Neutrophil (primary cell): ENCODE results near the gene EDIL3.

Experiments used
- H3K27ac ChIP-seq: fragments of 200-600 bp; sonication (generic); 2 replicates; pipeline ENCODE4 v1.5.1; 2016; ENCODE audit warnings: mild to moderate bottlenecking, moderate library complexity
- H3K27me3 ChIP-seq: fragments of 200-600 bp; sonication (generic); 2 replicates; pipeline ENCODE4 v1.6.0; 2016; ENCODE audit warnings: mild to moderate bottlenecking
- H3K36me3 ChIP-seq: fragments of 200-600 bp; sonication (generic); 2 replicates; pipeline ENCODE4 v1.5.1; 2017
- H3K4me1 ChIP-seq, 2 experiments: fragments of 200-600 bp in 1 of 2; sonication (generic) in 1 of 2; 1 replicate in 1 of 2; 2 replicates in 1 of 2; pipeline versions ENCODE4 v1.5.1 to v1.6.1; 2013 to 2016; ENCODE audit warnings: low read depth in 1 of 2, low read length in 1 of 2, mild to moderate bottlenecking in 1 of 2, moderate library complexity in 1 of 2; ENCODE audit not compliant: control insufficient read depth in 1 of 2, insufficient read depth in 1 of 2
- H3K4me3 ChIP-seq, 2 experiments: fragments of 200-600 bp in 1 of 2; sonication (generic) in 1 of 2; 1 replicate in 1 of 2; 2 replicates in 1 of 2; pipeline ENCODE4 v1.5.1; 2013 to 2016; ENCODE audit warnings: low read depth in 1 of 2, low read length in 1 of 2, mild to moderate bottlenecking in 1 of 2, moderate library complexity in 1 of 2
- H3K9me3 ChIP-seq: fragments of 200-600 bp; sonication (generic); 2 replicates; pipeline ENCODE4 v1.5.1; 2016
- TF ChIP-seq, protein P1 (sequence below): fragments of 200-600 bp; sonication (generic); IDR thresholded peaks from 2 replicates; pipeline ENCODE4 v1.5.1; 2016; ENCODE audit warnings: antibody characterized with exemption

EDIL3 gene, protein sequence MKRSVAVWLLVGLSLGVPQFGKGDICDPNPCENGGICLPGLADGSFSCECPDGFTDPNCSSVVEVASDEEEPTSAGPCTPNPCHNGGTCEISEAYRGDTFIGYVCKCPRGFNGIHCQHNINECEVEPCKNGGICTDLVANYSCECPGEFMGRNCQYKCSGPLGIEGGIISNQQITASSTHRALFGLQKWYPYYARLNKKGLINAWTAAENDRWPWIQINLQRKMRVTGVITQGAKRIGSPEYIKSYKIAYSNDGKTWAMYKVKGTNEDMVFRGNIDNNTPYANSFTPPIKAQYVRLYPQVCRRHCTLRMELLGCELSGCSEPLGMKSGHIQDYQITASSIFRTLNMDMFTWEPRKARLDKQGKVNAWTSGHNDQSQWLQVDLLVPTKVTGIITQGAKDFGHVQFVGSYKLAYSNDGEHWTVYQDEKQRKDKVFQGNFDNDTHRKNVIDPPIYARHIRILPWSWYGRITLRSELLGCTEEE

DNA sequence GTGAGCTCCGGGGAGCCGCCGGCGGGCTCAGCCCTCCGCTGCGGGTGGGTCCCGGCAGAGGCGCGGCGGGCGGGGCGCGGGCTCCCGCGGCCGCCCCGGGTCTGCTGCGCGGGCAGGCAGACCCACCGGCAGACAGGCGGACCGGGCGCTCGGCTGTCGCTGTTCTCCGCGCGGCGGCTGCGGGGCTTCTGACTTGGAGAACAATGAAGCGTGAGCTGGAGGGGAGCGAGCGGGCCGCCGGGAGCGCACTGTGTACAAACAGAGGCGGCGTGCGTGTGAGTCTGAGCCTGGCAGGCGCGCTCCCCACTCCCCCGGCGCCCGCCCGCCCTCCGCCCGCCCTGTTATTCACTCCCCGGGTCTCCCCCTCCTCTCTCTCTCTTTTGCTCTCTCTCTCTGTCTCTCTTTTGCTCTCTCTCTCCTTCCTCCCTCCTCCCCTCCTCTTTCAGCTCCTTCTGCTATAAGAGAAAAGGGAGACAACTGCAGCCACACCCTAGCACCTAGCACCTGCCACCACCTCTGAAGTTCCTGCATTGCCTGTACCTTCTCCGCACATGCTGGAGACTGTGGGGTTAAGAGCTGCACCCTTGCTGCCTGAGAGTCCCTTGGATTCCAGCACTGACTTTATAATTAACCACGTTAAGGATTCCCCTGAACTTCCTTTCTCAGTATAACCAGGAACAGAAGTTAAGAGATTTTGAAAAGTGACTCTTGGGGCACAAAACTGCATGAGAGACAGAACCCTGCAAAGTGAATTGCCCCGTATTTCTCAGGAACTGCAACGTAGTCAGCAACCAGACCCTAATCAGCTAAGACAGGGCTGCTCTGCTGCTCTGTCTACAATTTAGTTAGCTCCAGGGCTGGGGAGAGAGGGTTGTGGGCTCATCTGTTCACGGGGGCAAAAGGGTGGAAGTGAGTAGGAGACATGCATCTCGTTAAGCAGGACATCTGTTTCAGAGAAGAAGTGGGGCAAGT lies at the start of gene EDIL3:
EDIL3 (minus strand) TSS at position 277 of the 972 bp plus-strand sequence. CDS start 506 bp downstream, outside the sequence.
- Histone ChIP-seq H3K27ac (no peak within 1 kb of the TSS), H3K9me3 (no peaks in the 10 kb centered on the region), H3K27me3 (peaks cover 74% of the 10 kb centered on the region), H3K36me3 (no peaks in the 10 kb centered on the region), H3K4me1 (no peaks in the 10 kb centered on the region), H3K4me3 (no peak within 1 kb of the TSS)
- TF ChIP-seq, protein P1, sequence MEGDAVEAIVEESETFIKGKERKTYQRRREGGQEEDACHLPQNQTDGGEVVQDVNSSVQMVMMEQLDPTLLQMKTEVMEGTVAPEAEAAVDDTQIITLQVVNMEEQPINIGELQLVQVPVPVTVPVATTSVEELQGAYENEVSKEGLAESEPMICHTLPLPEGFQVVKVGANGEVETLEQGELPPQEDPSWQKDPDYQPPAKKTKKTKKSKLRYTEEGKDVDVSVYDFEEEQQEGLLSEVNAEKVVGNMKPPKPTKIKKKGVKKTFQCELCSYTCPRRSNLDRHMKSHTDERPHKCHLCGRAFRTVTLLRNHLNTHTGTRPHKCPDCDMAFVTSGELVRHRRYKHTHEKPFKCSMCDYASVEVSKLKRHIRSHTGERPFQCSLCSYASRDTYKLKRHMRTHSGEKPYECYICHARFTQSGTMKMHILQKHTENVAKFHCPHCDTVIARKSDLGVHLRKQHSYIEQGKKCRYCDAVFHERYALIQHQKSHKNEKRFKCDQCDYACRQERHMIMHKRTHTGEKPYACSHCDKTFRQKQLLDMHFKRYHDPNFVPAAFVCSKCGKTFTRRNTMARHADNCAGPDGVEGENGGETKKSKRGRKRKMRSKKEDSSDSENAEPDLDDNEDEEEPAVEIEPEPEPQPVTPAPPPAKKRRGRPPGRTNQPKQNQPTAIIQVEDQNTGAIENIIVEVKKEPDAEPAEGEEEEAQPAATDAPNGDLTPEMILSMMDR, result no peak

DNA sequence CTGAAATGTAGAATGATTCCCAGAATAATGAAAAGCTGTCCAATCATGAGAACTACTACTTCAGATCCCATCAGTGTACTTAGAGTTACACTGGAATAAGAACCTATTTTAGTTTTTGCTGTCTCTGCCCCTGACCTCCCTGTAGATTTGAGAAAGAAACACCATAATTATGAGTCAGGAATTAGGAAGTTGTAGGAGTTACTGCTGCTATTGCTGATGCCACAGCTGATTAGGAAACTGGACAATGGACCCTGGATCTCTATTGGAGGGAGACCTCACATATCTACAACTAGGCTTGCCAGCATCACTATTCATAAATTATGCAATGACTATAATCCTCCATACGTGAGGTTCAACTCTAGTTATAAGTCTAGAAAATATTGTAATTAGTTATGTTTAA lies 48.8 kb upstream of the EDIL3 start:
- TF ChIP-seq, protein P1, result no peak
- no peaks in the 10 kb centered on the region for H3K27me3 ChIP-seq

DNA sequence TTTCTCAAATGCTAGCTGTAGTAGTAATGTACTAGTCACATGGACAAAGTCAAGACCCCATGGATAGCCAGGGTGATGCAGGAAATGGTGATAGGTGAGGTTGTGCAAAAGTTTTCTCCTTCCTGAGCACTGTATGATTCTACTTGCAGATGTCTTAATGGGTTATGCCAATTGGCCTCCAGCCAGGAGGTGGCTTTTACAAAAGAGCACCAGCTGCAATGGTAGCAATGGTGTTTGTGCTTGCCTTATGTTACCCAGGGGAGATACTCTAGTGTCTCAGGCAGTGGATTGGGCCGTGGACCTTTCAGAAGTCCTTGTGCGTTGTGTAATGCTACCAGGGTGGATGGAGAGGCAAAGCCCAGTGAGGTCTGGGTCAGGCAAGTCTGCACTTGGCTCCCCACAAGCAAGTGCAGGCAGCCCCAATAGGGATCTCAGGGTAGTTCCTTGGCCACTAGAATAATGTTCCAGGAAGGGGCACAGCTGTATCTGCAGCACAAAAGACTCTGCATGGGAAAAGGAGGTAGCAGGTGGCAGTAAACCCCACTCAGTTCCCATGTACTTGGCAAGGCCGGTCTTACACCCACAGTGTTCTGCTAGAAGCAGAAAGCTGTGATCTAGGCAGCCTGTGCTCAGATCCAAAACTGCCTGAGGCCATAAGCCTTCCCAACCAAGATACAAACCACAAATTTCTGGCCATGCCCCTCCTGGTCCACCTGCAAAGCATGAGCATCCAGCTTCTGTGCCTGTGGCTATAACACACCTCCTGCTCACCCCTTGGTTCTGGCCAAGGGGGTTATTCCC lies 46.4 kb upstream of the EDIL3 start:
- Histone ChIP-seq H3K27ac (no peak overlapping the region), H3K36me3 (no peaks in the 10 kb centered on the region), H3K4me3 (no peak overlapping the region), H3K9me3 (no peaks in the 10 kb centered on the region), H3K4me1 (no peaks in the 10 kb centered on the region), H3K27me3 (no peaks in the 10 kb centered on the region)
- TF ChIP-seq, protein P1, result no peak

More for the DNA sequence above, 48.8 kb upstream of the EDIL3 start:
- Histone ChIP-seq H3K4me1 (no peaks in the 10 kb centered on the region), H3K36me3 (no peaks in the 10 kb centered on the region), H3K4me3 (no peak overlapping the region), H3K27ac (no peak overlapping the region), H3K9me3 (no peaks in the 10 kb centered on the region)

- no peaks in the 10 kb centered on the region for H3K36me3 ChIP-seq
- no peak overlapping the region for H3K27ac ChIP-seq
- H3K9me3 ChIP-seq, result no peaks in the 10 kb centered on the region
- no peak overlapping the region for H3K4me3 ChIP-seq
- TF ChIP-seq, protein P1, result no peak
- no peaks in the 10 kb centered on the region for H3K4me1 ChIP-seq
- H3K27me3 ChIP-seq, result no peaks in the 10 kb centered on the region
Observed at GRCh38 chr5:84430079-84430478, 45.4 kb upstream of the EDIL3 start.

- TF ChIP-seq, protein P1, result no peak
- Histone ChIP-seq H3K36me3 (no peaks in the 10 kb centered on the region), H3K9me3 (no peaks in the 10 kb centered on the region), H3K27ac (no peak overlapping the region), H3K4me3 (no peak overlapping the region), H3K4me1 (no peaks in the 10 kb centered on the region), H3K27me3 (no peaks in the 10 kb centered on the region)
Observed at GRCh38 chr5:84425365-84425881, 40.7 kb upstream of the EDIL3 start.
